SK-N-SH treated with all-trans-retinoic acid at 6 μM for 48 hours (cell line): Measurements from ENCODE around the gene MBNL2.

Source experiments
- CREB5 ChIP-seq: fragments of 250-450 bp; sonication (Bioruptor Pico); IDR thresholded peaks from 2 replicates; pipeline ENCODE4 v1.5.1; 2020; ENCODE audit warnings: low read depth, mild to moderate bottlenecking, moderate library complexity
- CSDC2 ChIP-seq: fragments of 250-450 bp; sonication (Bioruptor Pico); IDR thresholded peaks from 2 replicates; pipeline ENCODE4 v1.5.0; 2020; ENCODE audit warnings: mild to moderate bottlenecking, moderate library complexity
- ESRRG ChIP-seq: fragments of 250-450 bp; sonication (Bioruptor Pico); IDR thresholded peaks from 2 replicates; pipeline ENCODE4 v1.6.1; 2021; ENCODE audit warnings: mild to moderate bottlenecking
- GLIS3 ChIP-seq: fragments of 250-450 bp; sonication (Bioruptor Pico); IDR thresholded peaks from 2 replicates; pipeline ENCODE4 v1.5.0; 2020; ENCODE audit warnings: mild to moderate bottlenecking, moderate library complexity
- ISL1 ChIP-seq: fragments of 250-450 bp; sonication (Bioruptor Pico); IDR thresholded peaks from 2 replicates; pipeline ENCODE4 v2.1.2; 2022; ENCODE audit warnings: mild to moderate bottlenecking, moderate library complexity
- RARB ChIP-seq: fragments of 250-450 bp; sonication (Bioruptor Pico); IDR thresholded peaks from 2 replicates; pipeline ENCODE4 v1.8.0; 2021; ENCODE audit warnings: mild to moderate bottlenecking, moderate library complexity
- SNAI2 ChIP-seq: fragments of 250-450 bp; sonication (Bioruptor Pico); IDR thresholded peaks from 2 replicates; pipeline ENCODE4 v1.5.0; 2020; ENCODE audit warnings: mild to moderate bottlenecking, moderate library complexity
- TCF4 ChIP-seq: fragments of 250-450 bp; sonication (Bioruptor Pico); IDR thresholded peaks from 2 replicates; pipeline ENCODE4 v1.8.0; 2021; ENCODE audit warnings: mild to moderate bottlenecking, moderate library complexity, borderline replicate concordance
- ZFP3 ChIP-seq: fragments of 250-450 bp; sonication (Bioruptor Pico); IDR thresholded peaks from 2 replicates; pipeline ENCODE4 v1.5.0; 2020; ENCODE audit warnings: mild to moderate bottlenecking, moderate library complexity
- ZNF565 ChIP-seq: fragments of 450-650 bp; formaldehyde crosslinking; conservative IDR thresholded peaks from 2 replicates; pipeline ENCODE4 v1.5.0; 2020; ENCODE audit warnings: low read depth, mild to moderate bottlenecking, moderate library complexity
- ZNF8 ChIP-seq: fragments of 450-650 bp; formaldehyde crosslinking; IDR thresholded peaks from 2 replicates; pipeline ENCODE4 v1.5.0; 2020; ENCODE audit warnings: mild to moderate bottlenecking, moderate library complexity

GRCh38 chr13:97288486-97288900, 66.4 kb downstream of the MBNL2 start:
- no peak for TF ChIP-seq TCF4 (CRISPR knock-in tag)
- TF ChIP-seq CSDC2: no peak
- no peak for TF ChIP-seq ZNF565 (CRISPR knock-in tag)
- TF ChIP-seq ESRRG: no peak
- no peak for TF ChIP-seq ISL1 (CRISPR knock-in tag)
- TF ChIP-seq RARB (CRISPR knock-in tag): no peak
- TF ChIP-seq ZNF8 (CRISPR knock-in tag): no peak
- no peak for TF ChIP-seq CREB5
- TF ChIP-seq ZFP3: no peak
- TF ChIP-seq SNAI2 (CRISPR knock-in tag): no peak
- no peak for TF ChIP-seq GLIS3 (CRISPR knock-in tag)
